ENCODE measurements around the gene SEC11A.

GRCh38 chr15:84761607-84762131, 45.7 kb upstream of the SEC11A start:
- TF ChIP-seq, protein P1, sequence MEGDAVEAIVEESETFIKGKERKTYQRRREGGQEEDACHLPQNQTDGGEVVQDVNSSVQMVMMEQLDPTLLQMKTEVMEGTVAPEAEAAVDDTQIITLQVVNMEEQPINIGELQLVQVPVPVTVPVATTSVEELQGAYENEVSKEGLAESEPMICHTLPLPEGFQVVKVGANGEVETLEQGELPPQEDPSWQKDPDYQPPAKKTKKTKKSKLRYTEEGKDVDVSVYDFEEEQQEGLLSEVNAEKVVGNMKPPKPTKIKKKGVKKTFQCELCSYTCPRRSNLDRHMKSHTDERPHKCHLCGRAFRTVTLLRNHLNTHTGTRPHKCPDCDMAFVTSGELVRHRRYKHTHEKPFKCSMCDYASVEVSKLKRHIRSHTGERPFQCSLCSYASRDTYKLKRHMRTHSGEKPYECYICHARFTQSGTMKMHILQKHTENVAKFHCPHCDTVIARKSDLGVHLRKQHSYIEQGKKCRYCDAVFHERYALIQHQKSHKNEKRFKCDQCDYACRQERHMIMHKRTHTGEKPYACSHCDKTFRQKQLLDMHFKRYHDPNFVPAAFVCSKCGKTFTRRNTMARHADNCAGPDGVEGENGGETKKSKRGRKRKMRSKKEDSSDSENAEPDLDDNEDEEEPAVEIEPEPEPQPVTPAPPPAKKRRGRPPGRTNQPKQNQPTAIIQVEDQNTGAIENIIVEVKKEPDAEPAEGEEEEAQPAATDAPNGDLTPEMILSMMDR (conservative IDR thresholded peaks at IDR 0.05), result no peak
- no peak for TF ChIP-seq ZFX (IDR thresholded peaks at IDR 0.05)

Measured in C4-2B (cell line).